Cerebellar nuclear complex (tissue), 1 donor: Measurements from ENCODE around the gene BORCS5.

ENCODE experiments used
- DNase-seq, 2 experiments: peaks; one replicate each; lab custom pipeline; 2025; lab: John Stamatoyannopoulos, UW

The BORCS5 gene

DNA sequence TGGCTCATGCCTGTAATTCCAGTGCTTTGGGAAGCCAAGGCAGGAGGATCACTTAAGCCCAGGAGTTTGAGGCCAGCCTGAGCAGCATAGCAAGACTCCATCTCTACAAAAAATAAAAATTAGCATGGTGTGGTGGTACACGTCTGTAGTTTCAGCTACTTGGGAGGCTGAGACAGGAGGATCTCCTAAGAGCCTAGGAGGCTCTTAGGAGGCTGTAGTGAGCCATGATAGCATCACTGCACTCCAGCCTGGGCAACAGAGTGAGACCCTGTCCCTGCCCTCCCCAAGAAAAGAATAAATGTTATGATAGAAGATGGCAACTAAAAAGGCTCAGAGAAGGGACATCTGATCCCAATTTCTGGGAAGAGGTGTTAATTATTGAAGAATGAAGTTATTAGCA is 3.6 kb upstream of the BORCS5 start:
- no peak for DNase-seq

DNA sequence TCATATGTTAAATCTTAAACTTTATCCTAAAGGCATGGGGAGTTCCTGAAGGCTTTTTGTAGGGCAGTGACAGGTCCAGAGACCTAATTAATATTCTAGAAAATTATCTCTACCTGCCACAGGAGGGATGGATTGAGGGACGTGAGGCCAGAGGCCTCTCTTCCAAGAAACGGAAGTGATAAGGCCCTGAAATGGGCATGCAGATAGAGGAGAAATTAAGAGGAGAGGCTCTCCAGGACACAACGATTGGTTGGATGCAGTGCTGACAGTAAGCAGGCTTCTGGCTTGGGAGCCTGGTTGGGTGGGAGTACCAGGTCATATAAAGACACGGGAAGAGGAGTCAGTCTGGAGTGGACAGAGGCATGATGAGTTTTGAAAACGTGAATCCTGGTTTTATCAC is 3.1 kb upstream of the BORCS5 start:
- DNase-seq: no peak

DNA sequence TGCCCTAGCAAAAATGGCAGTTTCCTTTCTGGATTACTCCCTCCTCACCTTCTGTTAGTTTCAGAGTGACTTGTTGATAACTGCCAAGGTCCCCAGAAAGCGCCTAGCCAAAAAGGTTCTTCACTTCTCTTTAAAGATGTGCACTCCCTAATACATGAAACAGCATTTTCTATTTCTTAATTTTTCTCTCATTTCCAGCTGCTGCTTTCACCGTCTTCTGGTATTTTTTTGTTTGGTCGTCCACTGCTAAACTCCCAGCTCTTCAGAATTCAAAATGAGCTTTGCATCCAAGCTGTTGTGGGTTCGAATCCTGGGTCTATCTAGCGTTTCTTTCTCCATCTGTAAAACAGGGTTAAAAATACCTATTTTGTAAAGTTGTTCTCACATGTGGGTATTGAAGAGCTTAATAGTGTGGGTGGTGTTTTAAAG is 397 bp upstream of the BORCS5 start:
- no peak for DNase-seq

GRCh38 chr12:12357719-12358461 is 1.0 kb downstream of the BORCS5 start:
- DNase-seq: peak in 1 of 2 experiments; percentile 51

DNA sequence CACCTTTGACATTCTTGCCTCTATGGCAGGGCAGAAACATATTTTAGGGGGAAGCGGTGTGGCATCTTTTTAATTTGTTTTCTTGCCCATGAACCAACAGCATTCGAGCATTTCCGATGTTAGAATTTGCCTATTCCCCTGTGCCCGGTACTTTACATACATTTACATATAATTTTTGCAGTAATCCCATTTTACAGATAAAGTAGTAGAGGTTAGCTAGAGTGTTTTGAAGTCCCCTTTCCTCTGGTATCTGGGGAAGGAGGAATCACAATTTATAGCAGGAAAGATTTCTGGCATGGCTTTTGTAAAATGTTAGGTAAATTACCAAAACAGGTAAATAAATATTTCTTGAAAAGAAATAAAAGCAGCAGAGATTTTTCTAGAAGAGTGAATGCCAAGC is 1.6 kb downstream of the BORCS5 start:
- DNase-seq: peak in 1 of 2 experiments; percentile 19

GRCh38 chr12:12364787-12365445 is 8.0 kb downstream of the BORCS5 start:
- DNase-seq: no peak

DNA sequence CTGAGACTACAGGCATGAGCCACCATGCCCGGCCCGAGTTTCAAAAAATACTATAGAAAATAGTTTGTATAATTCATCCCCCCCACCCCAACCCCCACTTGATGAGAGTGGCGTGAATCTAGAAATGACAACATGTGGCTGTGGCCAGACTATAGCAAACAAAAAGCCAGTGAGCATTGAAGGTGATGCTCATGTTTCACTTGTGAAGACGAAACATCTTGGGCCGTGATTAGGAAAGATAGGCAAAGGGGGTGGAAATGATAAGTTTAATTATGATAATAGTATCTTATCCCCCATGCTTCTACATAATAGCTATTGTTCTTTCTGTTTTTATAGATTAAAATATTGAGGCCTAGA is 8.5 kb downstream of the BORCS5 start:
- no peak for DNase-seq

DNA sequence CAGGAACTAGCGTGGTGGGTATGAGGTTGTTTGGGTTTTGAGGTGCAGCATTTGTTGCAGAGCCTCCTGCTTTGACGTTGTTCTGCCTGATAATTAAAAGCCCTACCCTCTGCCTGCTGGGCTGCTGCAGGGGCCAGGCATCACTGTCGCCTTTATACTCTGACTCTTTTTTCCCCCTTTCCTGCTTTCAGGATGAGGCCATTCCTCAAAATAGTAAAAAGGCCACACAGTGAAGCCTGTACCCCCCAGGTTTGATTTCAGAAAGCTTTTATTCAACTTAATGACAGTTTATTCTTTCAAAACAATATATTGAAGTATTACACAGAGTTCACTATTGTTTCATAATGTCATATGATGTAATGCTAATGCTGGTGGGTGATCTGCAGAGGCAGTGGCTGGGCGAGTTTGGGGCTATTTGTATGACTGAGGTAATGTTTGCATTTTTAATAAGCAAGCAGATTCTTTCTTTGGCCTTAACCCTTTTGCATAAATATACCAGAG is 9.1 kb downstream of the BORCS5 start:
- no peak for DNase-seq

DNA sequence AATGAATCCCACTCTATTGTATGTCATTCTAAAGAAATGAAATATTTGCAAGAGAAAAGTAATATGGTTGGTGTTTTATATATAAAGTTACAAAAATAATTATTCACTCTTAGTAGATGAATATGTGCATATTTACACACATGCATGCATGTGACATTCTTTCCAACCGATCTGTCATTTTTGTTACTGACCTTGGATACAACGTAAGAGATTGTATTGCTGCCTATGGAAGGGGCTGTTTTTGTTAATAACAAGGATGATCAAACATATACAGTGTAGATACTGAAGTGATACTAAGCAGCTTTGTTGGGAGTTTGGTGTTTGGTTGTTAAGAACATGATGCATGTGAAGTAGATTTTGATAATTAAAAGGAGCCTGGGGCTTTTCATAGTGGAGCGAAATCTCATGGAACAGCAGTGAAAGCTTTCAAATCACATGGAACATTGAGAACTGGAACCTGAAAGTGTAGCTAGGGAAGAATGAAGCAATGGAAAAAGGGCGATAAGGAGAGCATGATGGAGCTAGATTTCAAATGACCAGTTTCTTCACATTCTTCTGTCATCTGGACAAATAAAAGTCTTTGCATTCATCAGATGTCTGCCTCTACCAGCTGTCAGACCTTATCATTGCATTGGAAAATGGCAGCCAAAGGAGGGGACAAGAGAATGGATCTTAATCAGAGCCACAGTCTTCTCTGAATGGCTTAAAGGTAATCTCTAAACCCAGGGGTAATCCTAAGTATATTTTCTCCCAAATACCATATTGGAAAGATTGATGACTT is 10.0 kb downstream of the BORCS5 start:
- DNase-seq: no peak

GRCh38 chr12:12367482-12367998 is 10.7 kb downstream of the BORCS5 start:
- DNase-seq: no peak

DNA sequence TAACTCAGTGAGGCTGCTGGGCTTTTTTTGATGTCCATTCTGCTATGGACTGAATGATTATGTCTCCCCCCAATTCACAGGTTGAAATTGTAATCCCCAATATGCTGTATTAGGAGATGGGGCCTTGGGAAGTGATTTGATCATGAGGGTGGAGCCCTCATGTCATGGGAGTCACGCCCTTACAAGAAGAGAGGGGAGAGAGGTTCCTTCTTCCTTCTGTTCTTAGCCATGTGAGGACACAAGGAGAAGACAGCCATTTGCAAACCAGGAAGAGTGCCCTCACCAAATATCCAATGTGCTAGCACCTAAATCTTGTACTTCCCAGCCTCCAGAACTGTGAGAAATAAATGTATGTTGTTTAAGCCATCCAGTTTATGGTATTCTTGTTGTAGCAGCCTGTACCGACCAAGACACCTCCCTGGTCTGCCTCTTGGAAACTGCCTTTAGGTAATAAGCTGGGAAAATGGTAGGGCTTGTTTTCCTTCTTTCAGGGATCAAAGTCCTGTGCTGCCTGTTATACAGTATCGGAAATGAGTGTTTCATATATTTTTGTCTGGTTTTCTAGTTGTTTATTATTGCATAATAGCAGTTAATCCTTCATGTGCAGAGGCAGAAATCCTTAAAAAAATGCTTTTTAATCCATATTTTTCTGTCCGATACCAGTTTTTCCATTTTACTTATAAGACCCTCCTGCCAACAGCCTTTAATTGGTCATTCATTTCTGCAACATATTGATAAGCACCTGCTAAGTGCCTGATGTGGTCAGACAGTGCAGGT is 16.3 kb downstream of the BORCS5 start:
- no peak for DNase-seq

- peak in 1 of 2 experiments; percentile 52 for DNase-seq
These were observed 20.0 kb downstream of the BORCS5 start for GRCh38 chr12:12376646-12377448.

- no peak for DNase-seq
These were observed 21.7 kb downstream of the BORCS5 start for GRCh38 chr12:12378616-12379015.

DNA sequence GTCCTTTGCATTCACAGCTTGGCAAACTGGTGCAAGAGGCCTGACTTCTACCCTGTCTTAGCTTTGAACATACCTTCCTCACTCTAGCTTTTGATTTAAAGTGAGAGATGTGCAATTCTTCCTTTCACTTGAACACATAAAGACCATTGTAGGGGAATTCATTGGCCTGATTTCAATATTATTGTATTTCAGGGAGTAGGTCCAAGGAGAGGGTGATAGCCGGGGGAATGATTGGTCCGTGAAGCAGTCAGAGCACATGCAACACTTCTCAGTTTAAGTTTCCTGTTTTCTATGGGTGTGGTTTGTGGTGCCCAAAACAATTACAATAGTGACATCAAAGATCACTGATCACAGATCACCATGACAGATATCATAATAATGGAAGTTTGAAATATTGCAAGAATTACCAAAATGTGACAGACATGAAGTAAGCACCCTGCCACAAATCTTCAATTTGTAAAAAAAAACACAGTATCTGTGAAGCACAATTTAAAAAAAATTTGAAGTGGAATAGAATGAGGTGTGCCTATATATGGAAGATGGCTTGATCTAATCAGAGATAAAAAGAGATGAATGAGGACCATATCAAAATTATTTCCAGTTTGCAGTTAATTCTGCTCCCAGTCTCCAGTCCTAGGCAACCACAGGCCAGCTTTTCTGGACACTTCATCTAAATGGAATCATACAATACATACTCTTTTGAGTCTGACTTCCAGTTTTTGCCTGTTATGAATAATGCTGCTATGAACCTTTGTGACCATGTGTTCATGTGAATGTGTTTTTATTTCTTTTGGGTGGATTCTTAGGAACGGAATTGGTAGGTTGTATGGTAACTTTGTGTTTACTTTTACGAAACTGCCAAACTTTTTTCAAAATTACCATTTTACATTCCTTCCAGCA is 23.2 kb downstream of the BORCS5 start:
- DNase-seq: no peak

- DNase-seq: no peak
These were observed 24.2 kb downstream of the BORCS5 start for GRCh38 chr12:12380949-12381593.

DNA sequence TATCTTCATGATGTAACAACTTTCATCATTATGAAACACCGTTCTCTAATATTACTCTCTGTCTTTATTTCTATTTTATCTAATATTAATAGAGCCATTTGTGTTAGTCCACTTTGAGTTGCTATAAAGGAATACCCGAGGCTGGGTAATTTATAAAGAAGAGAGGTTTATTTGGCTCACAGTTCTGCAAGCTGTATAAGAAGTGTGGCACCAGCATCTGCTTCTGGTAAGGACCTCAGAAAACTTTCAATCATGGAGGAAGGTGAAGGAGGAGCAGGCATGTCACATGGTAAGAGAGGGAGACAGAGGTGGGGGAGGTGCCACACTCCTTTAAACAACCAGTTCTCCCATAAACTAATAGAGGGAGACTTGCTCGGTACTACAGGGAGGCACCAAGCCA is 25.1 kb downstream of the BORCS5 start:
- DNase-seq: no peak

GRCh38 chr12:12384571-12385340 is 27.9 kb downstream of the BORCS5 start:
- DNase-seq: no peak

DNA sequence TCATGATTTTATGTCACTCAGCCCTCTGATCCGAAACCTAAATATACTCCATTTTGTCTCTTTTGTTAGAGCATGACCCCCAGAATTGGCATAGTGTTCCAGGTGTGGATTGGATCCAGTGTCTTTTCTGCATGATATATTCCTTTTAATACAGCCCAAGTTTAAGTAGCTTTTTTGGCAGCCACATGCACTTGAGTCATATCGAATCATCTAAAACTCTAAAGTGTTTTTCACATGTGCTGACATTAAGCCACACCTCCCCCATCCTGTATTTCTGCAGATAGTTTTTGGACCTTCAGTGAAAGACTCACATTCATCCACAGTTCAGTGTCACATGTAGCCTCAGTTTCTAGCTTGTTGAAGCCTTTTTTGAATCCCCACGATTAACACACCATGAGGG is 30.6 kb downstream of the BORCS5 start:
- DNase-seq: no peak

DNA sequence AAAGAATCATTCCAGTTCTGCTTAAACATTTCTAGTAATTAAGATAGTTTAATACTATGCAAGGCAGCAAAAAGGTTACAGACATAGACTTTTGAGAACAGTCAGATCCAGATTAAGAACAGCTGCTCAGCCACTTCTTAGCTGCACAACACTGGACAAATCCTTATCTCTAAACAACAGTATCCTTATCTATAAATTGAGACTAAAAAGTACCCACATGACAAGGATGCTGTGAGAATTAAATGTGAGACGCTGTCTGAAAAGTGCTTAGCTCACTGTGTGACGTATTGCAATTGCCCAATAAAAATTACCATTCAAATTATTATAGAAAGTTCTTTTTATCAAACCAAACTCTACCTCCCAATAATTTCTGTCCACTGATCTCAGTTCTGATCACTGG is 35.5 kb downstream of the BORCS5 start:
- no peak for DNase-seq
